SKM-1 (cell line): ENCODE results near the gene RASAL2.

Experiments
- DNase-seq: peaks from one replicate; lab custom pipeline; 2025; ENCODE audit not compliant: unreplicated experiment; lab: John Stamatoyannopoulos, UW

The RASAL2 gene

GRCh38 chr1:178529364-178530036 lies 435.6 kb downstream of the RASAL2 start:
- DNase-seq: no peak

GRCh38 chr1:178530037-178530402 lies 436.1 kb downstream of the RASAL2 start:
- no peak for DNase-seq

GRCh38 chr1:178530502-178530901 lies 436.6 kb downstream of the RASAL2 start:
- DNase-seq: no peak

GRCh38 chr1:178531887-178532286 lies 438.0 kb downstream of the RASAL2 start:
- DNase-seq: no peak

GRCh38 chr1:178532392-178532791 lies 438.5 kb downstream of the RASAL2 start:
- DNase-seq: peak; percentile 64

- DNase-seq: no peak
Measured at GRCh38 chr1:178533121-178533946, 439.4 kb downstream of the RASAL2 start.
